SK-N-SH (cell line): ENCODE results near the gene COL9A3. TPM values are rescaled to one million over a fixed set of nuclear protein-coding genes. Genes with fewer than 3 reads are reported as not detected.
A peak's percentile ranks its signal among the peaks of the same experiment; 100 is the strongest.
"Not testable (repeated sequence)": the region's sequence is repeated elsewhere in the genome, so short reads cannot be mapped to it uniquely, and the experiment has no call there.

ENCODE experiments used
- CTCF ChIA-PET: fragments of 300-600, 350-600 bp; formaldehyde crosslinking; extraction: SDS; loops from one replicate; lab custom pipeline; 2021; lab: Yijun Ruan, JAX
- POLR2A ChIA-PET: fragments of 350-600 bp; sonication (Branson Sonifier 250); formaldehyde crosslinking; extraction: SDS; loops from one replicate; lab custom pipeline; 2020; ENCODE audit warnings: antibody characterized with exemption, inconsistent platforms; lab: Yijun Ruan, JAX
- DNase-seq: peaks from one replicate; pipeline ENCODE4 v3.0.0; 2012
- H2AFZ ChIP-seq: fragments of 200-600 bp; sonication (generic); 2 replicates; pipeline ENCODE4 v1.8.1; 2016; ENCODE audit warnings: antibody characterized with exemption, mild to moderate bottlenecking, low read depth
- H3F3A ChIP-seq: fragments of 200-600 bp; sonication (generic); replicated peaks from 2 replicates; pipeline ENCODE3; 2016; ENCODE audit warnings: antibody characterized with exemption, mild to moderate bottlenecking; ENCODE audit not compliant: insufficient read depth
- H3K27ac ChIP-seq, 2 experiments: fragments of 200-500 bp in 1 of 2; fragments of 200-600 bp in 1 of 2; sonication (Bioruptor generic) in 1 of 2; sonication (generic), shearing (Covaris generic) in 1 of 2; 2 replicates each; pipeline versions ENCODE4 v1.5.1 to v1.6.1; 2014 to 2016; ENCODE audit warnings: low read depth in 2 of 2, inconsistent platforms in 1 of 2, low read length in 1 of 2, mild to moderate bottlenecking in 1 of 2, mixed read lengths in 1 of 2
- H3K27me3 ChIP-seq: fragments of 200-600 bp; sonication (generic), shearing (Covaris generic); 2 replicates; pipeline ENCODE4 v1.6.1; 2016; ENCODE audit warnings: mixed run types; ENCODE audit not compliant: insufficient read depth
- H3K36me3 ChIP-seq, 2 experiments: fragments of 200-500 bp in 1 of 2; fragments of 200-600 bp in 1 of 2; sonication (Bioruptor generic) in 1 of 2; sonication (generic) in 1 of 2; replicated peaks in 1 of 2; 2 replicates each; pipeline versions ENCODE3 to v1.5.1; 2014 to 2016; ENCODE audit warnings: low read length in 1 of 2, mild to moderate bottlenecking in 1 of 2; ENCODE audit not compliant: insufficient read depth in 2 of 2, control insufficient read depth in 1 of 2
- H3K4me1 ChIP-seq, 2 experiments: fragments of 200-500 bp in 1 of 2; fragments of 200-600 bp in 1 of 2; sonication (Bioruptor generic) in 1 of 2; sonication (generic), shearing (Covaris generic) in 1 of 2; 2 replicates each; pipeline versions ENCODE4 v1.5.1 to v1.6.1; 2014 to 2016; ENCODE audit warnings: low read depth in 1 of 2, low read length in 1 of 2, mixed run types in 1 of 2; ENCODE audit not compliant: insufficient read depth in 2 of 2, control insufficient read depth in 1 of 2
- H3K4me2 ChIP-seq: fragments of 200-600 bp; sonication (generic), shearing (Covaris generic); 2 replicates; pipeline ENCODE4 v1.6.1; 2017; ENCODE audit warnings: mixed run types
- H3K4me3 ChIP-seq, 2 experiments: fragments of 200-500 bp in 1 of 2; fragments of 200-600 bp in 1 of 2; sonication (Bioruptor generic) in 1 of 2; sonication (generic), shearing (Covaris generic) in 1 of 2; 2 replicates each; pipeline versions ENCODE4 v1.5.1 to v1.8.1; 2014 to 2016; ENCODE audit warnings: low read depth in 2 of 2, inconsistent platforms in 1 of 2, low read length in 1 of 2, mild to moderate bottlenecking in 1 of 2, mixed read lengths in 1 of 2, moderate library complexity in 1 of 2
- H3K79me2 ChIP-seq: fragments of 200-600 bp; sonication (generic); 2 replicates; pipeline ENCODE4 v1.8.1; 2017; ENCODE audit warnings: mild to moderate bottlenecking; ENCODE audit not compliant: insufficient read depth
- H3K9ac ChIP-seq: fragments of 200-600 bp; sonication (generic); 2 replicates; pipeline ENCODE4 v1.6.1; 2017; ENCODE audit warnings: mixed run types
- H3K9me2 ChIP-seq: fragments of 200-600 bp; sonication (generic); 2 replicates; pipeline ENCODE4 v1.6.1; 2017; ENCODE audit warnings: mixed run types
- H3K9me3 ChIP-seq: fragments of 200-600 bp; sonication (generic); 2 replicates; pipeline ENCODE4 v1.6.1; 2017; ENCODE audit warnings: mixed run types, mild to moderate bottlenecking, moderate library complexity
- H4K20me1 ChIP-seq: fragments of 200-600 bp; sonication (generic); 2 replicates; pipeline ENCODE4 v1.6.1; 2017; ENCODE audit warnings: mild to moderate bottlenecking, mixed run types; ENCODE audit not compliant: insufficient read depth
- CTCF ChIP-seq: fragments of 200-600 bp; sonication (generic); IDR thresholded peaks from 2 replicates; pipeline ENCODE4 v1.6.1; 2017; ENCODE audit warnings: antibody characterized with exemption, mild to moderate bottlenecking, moderate library complexity
- RAD21 ChIP-seq: IDR thresholded peaks from 2 replicates; pipeline ENCODE4 v1.6.1; 2012; ENCODE audit warnings: mild to moderate bottlenecking, low read length
- SMC3 ChIP-seq: IDR thresholded peaks from 2 replicates; pipeline ENCODE4 v1.6.1; 2012; ENCODE audit warnings: low read depth, low read length, improper control_type of control experiment
- WGBS: methylation state at CpG from one replicate; pipeline ENCODE4 v1.1.6; 2017; ENCODE audit warnings: low lambda C conversion rate; 5-methylcytosine and 5-hydroxymethylcytosine counted together
- polyA plus RNA-seq, 3 experiments: library from polyadenylated mRNA; depleted of rRNA; stranded (reverse); fragments of >200 nt; gene quantifications; 2 replicates each; pipeline ENCODE4 v1.2.3, GENCODE V29; 2012

Gene COL9A3
- polyA plus RNA-seq, 1 of the 3 experiments (the other 2 are of a cell fraction) = 2.5 TPM

- TF ChIP-seq RAD21 (peak; percentile 61), SMC3 (peak; percentile 59), CTCF (peak; percentile 62)
- not testable (repeated sequence) for DNase-seq, H3K27ac ChIP-seq, H4K20me1 ChIP-seq, H3K9ac ChIP-seq, H3K36me3 ChIP-seq, H3K4me3 ChIP-seq, H3K9me2 ChIP-seq, H3K4me2 ChIP-seq, H3K79me2 ChIP-seq, H2AFZ ChIP-seq, H3K27me3 ChIP-seq, H3K9me3 ChIP-seq
- ChIA-PET CTCF (interaction anchor here (1.0 to 7.4 kb wide), 9 partner anchors 11 to 171 kb away, joined by 3 to 86 read pairs (median 4); partner anchors contain the start of gene TCFL5), POLR2A (interaction anchor here (1.1 kb wide), 1 partner anchor 9 kb away, joined by 3 read pairs; no protein-coding TSS in a partner anchor)
- Histone ChIP-seq H3F3A (peaks cover 28% of the 10 kb centered on the region), H3K4me1 (peaks cover 4 to 19% of the 10 kb centered on the region in 2 experiments; a peak in 3 of 4 replicates)
- WGBS = 2% methylated on average over 11 of the region's 15 CpGs
These were observed 56.8 kb downstream of the COL9A3 start for GRCh38 chr20:62873681-62874031.

- POLR2A ChIA-PET = interaction anchor here (0.6 to 1.7 kb wide), 7 partner anchors 10 to 646 kb away, joined by 3 to 14 read pairs (median 4); partner anchors contain the start of gene TCFL5
- CTCF ChIA-PET = interaction anchor here (0.9 to 7.4 kb wide), 26 partner anchors 8 to 140 kb away, joined by 3 to 86 read pairs (median 5); partner anchors contain the start of genes BHLHE23 and TCFL5
- Histone ChIP-seq H3K79me2 (no peaks in the 10 kb centered on the region), H3K9me3 (no peaks in the 10 kb centered on the region), H4K20me1 (no peaks in the 10 kb centered on the region), H3F3A (peaks cover 31% of the 10 kb centered on the region), H3K4me3 (no peak overlapping the region), H3K4me2 (no peak overlapping the region), H3K9me2 (no peaks in the 10 kb centered on the region), H3K9ac (no peak overlapping the region), H2AFZ (no peak overlapping the region), H3K27me3 (no peaks in the 10 kb centered on the region), H3K27ac (no peak overlapping the region; a peak in 1 of 4 replicates), H3K36me3 (peaks cover 5 to 6% of the 10 kb centered on the region in 2 experiments), H3K4me1 (peaks cover 4 to 19% of the 10 kb centered on the region in 2 experiments; a peak in 3 of 4 replicates)
- DNase-seq = peak; percentile 56
- no peak for TF ChIP-seq CTCF
- WGBS = 82% methylated on average over 9 of the region's 14 CpGs
These were observed 58.1 kb downstream of the COL9A3 start for GRCh38 chr20:62874964-62875344.
